MCF 10A (cell line): ENCODE data around the gene WWP2. TPM values are rescaled to one million over a fixed set of nuclear protein-coding genes. Genes with fewer than 3 reads are reported as not detected.
"Not testable (repeated sequence)": the region's sequence is repeated elsewhere in the genome, so short reads cannot be mapped to it uniquely, and the experiment has no call there.

Experiments
- BruUV-seq: library from RNA; stranded (reverse); fragments of 400-500 nt; replicated peaks from 2 replicates; lab custom pipeline; 2021; lab: Mats Ljungman, UMichigan
- CTCF ChIA-PET: fragments of 300-600 bp; sonication (Branson Sonifier 250); formaldehyde crosslinking; extraction: SDS; loops from one replicate; lab custom pipeline; 2021; ENCODE audit warnings: antibody characterized with exemption, inconsistent platforms; lab: Yijun Ruan, JAX
- POLR2A ChIA-PET: fragments of 300-600, 350-650 bp; sonication (Branson Sonifier 250); formaldehyde crosslinking; extraction: SDS; loops from one replicate; lab custom pipeline; 2020; ENCODE audit warnings: antibody characterized with exemption, inconsistent platforms; lab: Yijun Ruan, JAX
- DNase-seq: peaks from one replicate; pipeline ENCODE4 v3.0.0-alpha.2; 2018; ENCODE audit not compliant: unreplicated experiment
- H3K27ac Mint-ChIP-seq: one replicate; pipeline ENCODE4 v1.8.0; 2022; ENCODE audit warnings: mild to moderate bottlenecking, low read depth, mixed read lengths; ENCODE audit not compliant: unreplicated experiment
- H3K27me3 Mint-ChIP-seq: one replicate; pipeline ENCODE4 v1.8.0; 2022; ENCODE audit warnings: mixed read lengths; ENCODE audit not compliant: insufficient read depth, unreplicated experiment
- H3K36me3 Mint-ChIP-seq: one replicate; pipeline ENCODE4 v1.8.0; 2022; ENCODE audit warnings: mild to moderate bottlenecking, moderate library complexity, mixed read lengths; ENCODE audit not compliant: insufficient read depth, unreplicated experiment
- H3K4me1 Mint-ChIP-seq: one replicate; pipeline ENCODE4 v1.8.0; 2022; ENCODE audit warnings: mixed read lengths; ENCODE audit not compliant: insufficient read depth, unreplicated experiment
- H3K4me3 Mint-ChIP-seq: one replicate; pipeline ENCODE4 v1.8.0; 2022; ENCODE audit warnings: mild to moderate bottlenecking, moderate library complexity, mixed read lengths; ENCODE audit not compliant: unreplicated experiment
- H3K9me3 Mint-ChIP-seq: one replicate; pipeline ENCODE4 v1.8.0; 2022; ENCODE audit warnings: mixed read lengths; ENCODE audit not compliant: unreplicated experiment
- CTCF ChIP-seq: fragments of 200-600 bp; IDR thresholded peaks from one replicate; pipeline ENCODE4 v1.8.0; 2022; ENCODE audit warnings: antibody characterized with exemption, mild to moderate bottlenecking; ENCODE audit not compliant: unreplicated experiment
- intact Hi-C: fragments of 100-400 bp; cut with micrococcal nuclease; formaldehyde crosslinking; loops from 2 replicates; pipeline ENCODE4 v1.14.1; 2022
- total RNA-seq: library from RNA; stranded (reverse); gene quantifications from 2 replicates; pipeline ENCODE4 v1.2.3, GENCODE V29; 2022

WWP2 gene
- total RNA-seq, 1 experiment from 2014 or later: 30.4 TPM

GRCh38 chr16:69823831-69824563 lies 61.9 kb downstream of the WWP2 start:
- no peak for TF ChIP-seq CTCF

GRCh38 chr16:69824564-69825142 lies 62.5 kb downstream of the WWP2 start:
- not testable (repeated sequence) for BruUV-seq
- CTCF ChIA-PET: interaction anchor here (1.0 to 1.3 kb wide), 2 partner anchors 13 to 106 kb away, joined by 3 read pairs; no protein-coding TSS in a partner anchor

More at GRCh38 chr16:69823831-69824563, 61.9 kb downstream of the WWP2 start:
- BruUV-seq: no TSS peak
- no peak overlapping the region for H3K4me3 Mint-ChIP-seq
- no peak overlapping the region for H3K27ac Mint-ChIP-seq
- intact Hi-C loops: no loop called here
- peaks cover 4% of the 10 kb centered on the region for H3K36me3 Mint-ChIP-seq
- POLR2A ChIA-PET: no interaction called here
- CTCF ChIA-PET: interaction anchor here (1.0 to 1.2 kb wide), 2 partner anchors 12 to 27 kb away, joined by 3 to 4 read pairs; no protein-coding TSS in a partner anchor
- DNase-seq: no peak
- H3K27me3 Mint-ChIP-seq: no peaks in the 10 kb centered on the region
- H3K4me1 Mint-ChIP-seq: no peaks in the 10 kb centered on the region
- H3K9me3 Mint-ChIP-seq: no peaks in the 10 kb centered on the region

GRCh38 chr16:69827524-69827923 lies 65.4 kb downstream of the WWP2 start:
- ChIA-PET POLR2A (no interaction called here), CTCF (no interaction called here)
- TF ChIP-seq CTCF: no peak
- DNase-seq: no peak
- no TSS peak for BruUV-seq
- no peak overlapping the region for H3K27ac Mint-ChIP-seq
- H3K9me3 Mint-ChIP-seq: no peaks in the 10 kb centered on the region
- H3K27me3 Mint-ChIP-seq: no peaks in the 10 kb centered on the region
- H3K36me3 Mint-ChIP-seq: peaks cover 4% of the 10 kb centered on the region
- no peak overlapping the region for H3K4me3 Mint-ChIP-seq
- intact Hi-C loops: no loop called here
- no peaks in the 10 kb centered on the region for H3K4me1 Mint-ChIP-seq

More at GRCh38 chr16:69824564-69825142, 62.5 kb downstream of the WWP2 start:
- POLR2A ChIA-PET, H3K9me3 Mint-ChIP-seq, H3K4me3 Mint-ChIP-seq, H3K27ac Mint-ChIP-seq, intact Hi-C loops, H3K36me3 Mint-ChIP-seq, H3K4me1 Mint-ChIP-seq, H3K27me3 Mint-ChIP-seq, DNase-seq: not testable (repeated sequence)

- BruUV-seq: no TSS peak
- POLR2A ChIA-PET: interaction anchor here (0.9 kb wide), 1 partner anchor 12 kb away, joined by 3 read pairs; no protein-coding TSS in a partner anchor
- no peak for DNase-seq
- TF ChIP-seq CTCF: no peak
- Mint-ChIP-seq H3K27ac (no peak overlapping the region), H3K4me1 (no peaks in the 10 kb centered on the region), H3K36me3 (peaks cover 4% of the 10 kb centered on the region), H3K9me3 (no peaks in the 10 kb centered on the region), H3K27me3 (no peaks in the 10 kb centered on the region), H3K4me3 (no peak overlapping the region)
- CTCF ChIA-PET: interaction anchor here (0.5 to 0.6 kb wide), 3 partner anchors 27 to 547 kb away, joined by 3 to 4 read pairs (median 3); no protein-coding TSS in a partner anchor
- intact Hi-C loops: no loop called here
These were observed 67.2 kb downstream of the WWP2 start for GRCh38 chr16:69829338-69829737.
